ENCODE results near the gene CBY1. TPM values are rescaled to one million over a fixed set of nuclear protein-coding genes. Genes with fewer than 3 reads are reported as not detected.

The CBY1 gene
- total and polyA plus RNA-seq, 4 donors: 6.3 to 14.9 (median 8.9) TPM

- H3K9me3 ChIP-seq (ENCODE audit: control insufficient read depth in 4 of 4, low read length in 3 of 4): no peaks in the 10 kb centered on the region
- DNase-seq (ENCODE audit: low spot score): no peak
- no peak overlapping the region for H3K4me3 ChIP-seq (ENCODE audit: low read depth in 1 of 3, low read length in 3 of 3)
- H3K4me1 ChIP-seq (ENCODE audit: control insufficient read depth in 4 of 4, insufficient read depth in 4 of 4, low read length in 3 of 4): no peaks in the 10 kb centered on the region
- no peaks in the 10 kb centered on the region for H3K27me3 ChIP-seq (ENCODE audit: control insufficient read depth in 4 of 4, insufficient read depth in 4 of 4, low read length in 3 of 4)
- WGBS: 83% methylated on average over 9 of the region's 9 CpGs
- no peak overlapping the region for H3K27ac ChIP-seq (ENCODE audit: low read depth in 1 of 2, low read length in 2 of 2)
- H3K9ac ChIP-seq (ENCODE audit: low read depth in 1 of 2, low read length in 2 of 2): no peak overlapping the region
- H3K36me3 ChIP-seq (ENCODE audit: control insufficient read depth in 4 of 4, insufficient read depth in 3 of 4, low read depth in 1 of 4, low read length in 3 of 4): no peaks in the 10 kb centered on the region
- TF ChIP-seq JUND (IDR thresholded peaks at IDR 0.05) (no peak), RXRA (IDR thresholded peaks at IDR 0.05) (no peak), CTCF (IDR thresholded peaks at IDR 0.05; ENCODE audit: low read depth, low read length, missing input control) (no peak), EGR1 (IDR thresholded peaks at IDR 0.05; ENCODE audit: low read depth in 2 of 2) (no peak)
These were observed 24.7 kb upstream of the CBY1 start for GRCh38 chr22:38631724-38632123.

GRCh38 chr22:38632528-38632927 lies 23.9 kb upstream of the CBY1 start:
- no peaks in the 10 kb centered on the region for H3K27me3 ChIP-seq (ENCODE audit: control insufficient read depth in 4 of 4, insufficient read depth in 4 of 4, low read length in 3 of 4)
- DNase-seq (ENCODE audit: low spot score): no peak
- no peaks in the 10 kb centered on the region for H3K9me3 ChIP-seq (ENCODE audit: control insufficient read depth in 4 of 4, low read length in 3 of 4)
- TF ChIP-seq FOXA2 (IDR thresholded peaks at IDR 0.05): no peak
- no peak for TF ChIP-seq ATF3 (IDR thresholded peaks at IDR 0.05)
- TF ChIP-seq FOXA1 (IDR thresholded peaks at IDR 0.05): no peak
- no peak for TF ChIP-seq HNF4G (IDR thresholded peaks at IDR 0.05)
- H3K4me3 ChIP-seq (ENCODE audit: low read depth in 1 of 3, low read length in 3 of 3): no peak overlapping the region
- H3K36me3 ChIP-seq (ENCODE audit: control insufficient read depth in 4 of 4, insufficient read depth in 3 of 4, low read depth in 1 of 4, low read length in 3 of 4): no peaks in the 10 kb centered on the region
- H3K27ac ChIP-seq (ENCODE audit: low read depth in 1 of 2, low read length in 2 of 2): no peak overlapping the region
- no peaks in the 10 kb centered on the region for H3K4me1 ChIP-seq (ENCODE audit: control insufficient read depth in 4 of 4, insufficient read depth in 4 of 4, low read length in 3 of 4)
- WGBS: 44% methylated on average over 3 of the region's 3 CpGs
- H3K9ac ChIP-seq (ENCODE audit: low read depth in 1 of 2, low read length in 2 of 2): no peak overlapping the region

- no peak for DNase-seq (ENCODE audit: low spot score)
- H3K4me3 ChIP-seq (ENCODE audit: low read depth in 1 of 3, low read length in 3 of 3): no peak overlapping the region
- H3K27ac ChIP-seq (ENCODE audit: low read depth in 1 of 2, low read length in 2 of 2): no peak overlapping the region
- no peaks in the 10 kb centered on the region for H3K9me3 ChIP-seq (ENCODE audit: control insufficient read depth in 4 of 4, low read length in 3 of 4)
- no peaks in the 10 kb centered on the region for H3K4me1 ChIP-seq (ENCODE audit: control insufficient read depth in 4 of 4, insufficient read depth in 4 of 4, low read length in 3 of 4)
- no peaks in the 10 kb centered on the region for H3K36me3 ChIP-seq (ENCODE audit: control insufficient read depth in 4 of 4, insufficient read depth in 3 of 4, low read depth in 1 of 4, low read length in 3 of 4)
- no peaks in the 10 kb centered on the region for H3K27me3 ChIP-seq (ENCODE audit: control insufficient read depth in 4 of 4, insufficient read depth in 4 of 4, low read length in 3 of 4)
- 89% methylated on average over 2 of the region's 2 CpGs for WGBS
- TF ChIP-seq ATF3 (IDR thresholded peaks at IDR 0.05): no peak
- TF ChIP-seq RXRA (IDR thresholded peaks at IDR 0.05): no peak
- TF ChIP-seq HNF4G (IDR thresholded peaks at IDR 0.05): no peak
- no peak for TF ChIP-seq EGR1 (IDR thresholded peaks at IDR 0.05; ENCODE audit: low read depth in 2 of 2)
- no peak for TF ChIP-seq JUND (IDR thresholded peaks at IDR 0.05)
- TF ChIP-seq HNF4A (conservative IDR thresholded peaks at IDR 0.05): no peak
- no peak for TF ChIP-seq RAD21 (IDR thresholded peaks at IDR 0.05)
- TF ChIP-seq REST (IDR thresholded peaks at IDR 0.05): no peak
- no peak for TF ChIP-seq FOXA2 (IDR thresholded peaks at IDR 0.05)
- TF ChIP-seq FOXA1 (IDR thresholded peaks at IDR 0.05): no peak
- no peak for TF ChIP-seq MAX (IDR thresholded peaks at IDR 0.05)
- TF ChIP-seq YY1 (IDR thresholded peaks at IDR 0.05): no peak
- TF ChIP-seq CTCF (IDR thresholded peaks at IDR 0.05; ENCODE audit: low read depth, low read length, missing input control): no peak
- TF ChIP-seq NR2F2 (IDR thresholded peaks at IDR 0.05): no peak
- no peak for TF ChIP-seq ZBTB33 (IDR thresholded peaks at IDR 0.05)
- H3K9ac ChIP-seq (ENCODE audit: low read depth in 1 of 2, low read length in 2 of 2): no peak overlapping the region
These were observed 18.2 kb upstream of the CBY1 start for GRCh38 chr22:38638216-38638615.
